Keratinocyte (primary cell): ENCODE results near the gene USP49.

Experiments
- EZH2 ChIP-seq: IDR thresholded peaks from one replicate; pipeline ENCODE4 v1.6.1; 2012; ENCODE audit warnings: inconsistent platforms, mild to moderate bottlenecking, low read length, moderate library complexity
- TF ChIP-seq, protein P1 (sequence below), 3 experiments: IDR thresholded peaks in 1 of 3; conservative IDR thresholded peaks in 1 of 3; optimal IDR thresholded peaks in 1 of 3; 2 replicates in 2 of 3; 3 replicates in 1 of 3; pipeline versions ENCODE3 to v1.5.1; 2011; ENCODE audit warnings: low read length in 3 of 3, mild to moderate bottlenecking in 3 of 3, moderate library complexity in 2 of 3, control low read depth in 1 of 3, inconsistent platforms in 1 of 3; ENCODE audit not compliant: insufficient read depth in 2 of 3; ENCODE audit errors: extremely low read depth in 1 of 3

- TF ChIP-seq, protein P1, sequence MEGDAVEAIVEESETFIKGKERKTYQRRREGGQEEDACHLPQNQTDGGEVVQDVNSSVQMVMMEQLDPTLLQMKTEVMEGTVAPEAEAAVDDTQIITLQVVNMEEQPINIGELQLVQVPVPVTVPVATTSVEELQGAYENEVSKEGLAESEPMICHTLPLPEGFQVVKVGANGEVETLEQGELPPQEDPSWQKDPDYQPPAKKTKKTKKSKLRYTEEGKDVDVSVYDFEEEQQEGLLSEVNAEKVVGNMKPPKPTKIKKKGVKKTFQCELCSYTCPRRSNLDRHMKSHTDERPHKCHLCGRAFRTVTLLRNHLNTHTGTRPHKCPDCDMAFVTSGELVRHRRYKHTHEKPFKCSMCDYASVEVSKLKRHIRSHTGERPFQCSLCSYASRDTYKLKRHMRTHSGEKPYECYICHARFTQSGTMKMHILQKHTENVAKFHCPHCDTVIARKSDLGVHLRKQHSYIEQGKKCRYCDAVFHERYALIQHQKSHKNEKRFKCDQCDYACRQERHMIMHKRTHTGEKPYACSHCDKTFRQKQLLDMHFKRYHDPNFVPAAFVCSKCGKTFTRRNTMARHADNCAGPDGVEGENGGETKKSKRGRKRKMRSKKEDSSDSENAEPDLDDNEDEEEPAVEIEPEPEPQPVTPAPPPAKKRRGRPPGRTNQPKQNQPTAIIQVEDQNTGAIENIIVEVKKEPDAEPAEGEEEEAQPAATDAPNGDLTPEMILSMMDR (optimal IDR thresholded peaks at IDR 0.05 in 1 of 3, IDR thresholded peaks at IDR 0.05 in 1 of 3, conservative IDR thresholded peaks at IDR 0.05 in 1 of 3; ENCODE audit: extremely low read depth in 1 of 3, insufficient read depth in 2 of 3, low read length in 3 of 3) = no peak
- no peak for TF ChIP-seq EZH2
These were observed 126.4 kb downstream of the USP49 start for GRCh38 chr6:41768545-41769308.
